HG03066 (cell line): Measurements from ENCODE around the gene ARL1.
"Not testable (repeated sequence)": the region's sequence is repeated elsewhere in the genome, so short reads cannot be mapped to it uniquely, and the experiment has no call there.

Source experiments
- ATAC-seq: cut with Tn5 transposase; IDR thresholded peaks from one replicate; pipeline ENCODE4 v1.9.1; 2021; ENCODE audit warnings: low read depth; ENCODE audit not compliant: unreplicated experiment

Gene ARL1

GRCh38 chr12:101407436-101408345 lies at the start of gene ARL1:
Gene ARL1 (minus strand): TSS chr12:101407772. CDS start chr12:101407645, 127 bp downstream.
- peak; percentile 81 for ATAC-seq

- no peak for ATAC-seq
Observed at GRCh38 chr12:101455685-101456084, 48.1 kb upstream of the ARL1 start.

GRCh38 chr12:101441461-101442224 lies 34.1 kb upstream of the ARL1 start:
- no peak for ATAC-seq

GRCh38 chr12:101439236-101439635 lies 31.7 kb upstream of the ARL1 start:
- no peak for ATAC-seq

GRCh38 chr12:101436136-101436535 lies 28.6 kb upstream of the ARL1 start:
- ATAC-seq: no peak

GRCh38 chr12:101430456-101430855 lies 22.9 kb upstream of the ARL1 start:
- no peak for ATAC-seq

GRCh38 chr12:101424620-101425019 lies 17.0 kb upstream of the ARL1 start:
- no peak for ATAC-seq

- not testable (repeated sequence) for ATAC-seq
Observed at GRCh38 chr12:101422066-101422465, 14.5 kb upstream of the ARL1 start.

- no peak for ATAC-seq
Observed at GRCh38 chr12:101415228-101415627, 7.7 kb upstream of the ARL1 start.

- peak; percentile 76 for ATAC-seq
Observed at GRCh38 chr12:101414533-101415119, 7.1 kb upstream of the ARL1 start.

GRCh38 chr12:101410169-101410568 lies 2.6 kb upstream of the ARL1 start:
- ATAC-seq: not testable (repeated sequence)

- ATAC-seq: peak; percentile 14
Observed at GRCh38 chr12:101407049-101407435, 530 bp downstream of the ARL1 start.

GRCh38 chr12:101391181-101391580 lies 16.4 kb downstream of the ARL1 start:
- not testable (repeated sequence) for ATAC-seq

GRCh38 chr12:101379149-101379548 lies 28.4 kb downstream of the ARL1 start:
- no peak for ATAC-seq

GRCh38 chr12:101375573-101375972 lies 32.0 kb downstream of the ARL1 start:
- ATAC-seq: no peak

GRCh38 chr12:101372431-101372830 lies 35.1 kb downstream of the ARL1 start:
- no peak for ATAC-seq

GRCh38 chr12:101368016-101368415 lies 39.6 kb downstream of the ARL1 start:
- ATAC-seq: no peak

- ATAC-seq: no peak
Observed at GRCh38 chr12:101361455-101361854, 46.1 kb downstream of the ARL1 start.

- ATAC-seq: no peak
Observed at GRCh38 chr12:101356794-101357193, 50.8 kb downstream of the ARL1 start.

GRCh38 chr12:101351682-101352081 lies 55.9 kb downstream of the ARL1 start:
- no peak for ATAC-seq

GRCh38 chr12:101343893-101344292 lies 63.7 kb downstream of the ARL1 start:
- ATAC-seq: no peak
